GM23338 (cell line): ENCODE measurements around the gene DDX53. TPM values are rescaled to one million over a fixed set of nuclear protein-coding genes. Genes with fewer than 3 reads are reported as not detected.

ENCODE experiments used
- ETS1 ChIP-seq: IDR thresholded peaks from 2 replicates; pipeline ENCODE4 v1.6.1; 2016; ENCODE audit warnings: antibody characterized with exemption
- POLR2AphosphoS5 ChIP-seq: IDR thresholded peaks from 2 replicates; pipeline ENCODE4 v1.6.1; 2016; ENCODE audit warnings: antibody characterized with exemption, low read depth
- STAT1 ChIP-seq: IDR thresholded peaks from one replicate; pipeline ENCODE4 v1.6.1; 2016; ENCODE audit warnings: antibody characterized with exemption; ENCODE audit not compliant: unreplicated experiment
- polyA plus RNA-seq: library from polyadenylated mRNA; unstranded; fragments of >200 nt; fragmentation: Nextera tagmentation; extraction: Ambion mirVana; gene quantifications from 2 replicates; pipeline ENCODE4 v1.2.1, GENCODE V29; 2016
- total RNA-seq: library from RNA; depleted of rRNA; stranded (reverse); fragments of >200 nt; shearing (Covaris generic); gene quantifications from 2 replicates; pipeline ENCODE4 v1.2.3, GENCODE V29; 2014

DDX53 gene
- total and polyA plus RNA-seq, 2 experiments from 2014 or later: 0.05 TPM; not detected in 1

GRCh38 chrX:23052324-23052723 lies 52.6 kb downstream of the DDX53 start (continued):
- TF ChIP-seq ETS1 (no peak), STAT1 (no peak), POLR2AphosphoS5 (no peak)
